SU-DHL-6 (cell line): Measurements from ENCODE around the gene CRTAP.
"Not testable (repeated sequence)": the region's sequence is repeated elsewhere in the genome, so short reads cannot be mapped to it uniquely, and the experiment has no call there.

Experiments used
- H2AFZ ChIP-seq: fragments of 200-600 bp; sonication (generic); 2 replicates; pipeline ENCODE4 v1.6.1; 2014; ENCODE audit warnings: low read depth, mild to moderate bottlenecking, moderate library complexity, mixed read lengths, antibody characterized with exemption, low read length; ENCODE audit not compliant: severe bottlenecking
- H3F3A ChIP-seq: fragments of 200-600 bp; shearing (Covaris generic); 2 replicates; pipeline ENCODE4 v1.6.0; 2016; ENCODE audit warnings: antibody characterized with exemption, mild to moderate bottlenecking; ENCODE audit not compliant: insufficient read depth
- H3K27ac ChIP-seq: fragments of 200-600 bp; sonication (generic); 2 replicates; pipeline ENCODE4 v1.5.1; 2016; ENCODE audit warnings: low read depth, mild to moderate bottlenecking, low read length, moderate library complexity, mixed read lengths
- H3K27me3 ChIP-seq: fragments of 200-600 bp; sonication (generic), shearing (Covaris generic); 2 replicates; pipeline ENCODE4 v1.6.0; 2014; ENCODE audit warnings: mild to moderate bottlenecking, low read length
- H3K36me3 ChIP-seq: fragments of 200-600 bp; sonication (generic); 2 replicates; pipeline ENCODE4 v1.6.1; 2014; ENCODE audit warnings: mild to moderate bottlenecking, low read length, mixed read lengths
- H3K4me2 ChIP-seq: fragments of 300-600, 200-600 bp; shearing (Covaris generic), sonication (generic); 2 replicates; pipeline ENCODE4 v1.6.0; 2014; ENCODE audit warnings: low read length, low read depth, mild to moderate bottlenecking; ENCODE audit not compliant: poor library complexity, severe bottlenecking
- H3K4me3 ChIP-seq: fragments of 200-600 bp; sonication (generic); 2 replicates; pipeline ENCODE4 v1.5.1; 2014; ENCODE audit warnings: antibody characterized with exemption, low read length, mild to moderate bottlenecking, mixed read lengths; ENCODE audit not compliant: insufficient read depth, poor library complexity, severe bottlenecking
- H3K79me2 ChIP-seq: fragments of 200-600 bp; sonication (generic); 2 replicates; pipeline ENCODE4 v1.6.1; 2014; ENCODE audit warnings: mild to moderate bottlenecking, low read length, moderate library complexity; ENCODE audit not compliant: insufficient read depth
- H3K9ac ChIP-seq: fragments of 200-600 bp; sonication (generic); 2 replicates; pipeline ENCODE4 v1.7.0; 2014; ENCODE audit warnings: mild to moderate bottlenecking, low read length
- H3K9me2 ChIP-seq: fragments of 200-600 bp; sonication (generic); replicated peaks from 2 replicates; pipeline ENCODE4 v1.6.1; 2014; ENCODE audit warnings: low read length; ENCODE audit not compliant: insufficient read depth
- H3K9me3 ChIP-seq: fragments of 200-600 bp; sonication (generic); 2 replicates; pipeline ENCODE4 v1.6.1; 2014; ENCODE audit warnings: low read length, mixed read lengths; ENCODE audit not compliant: insufficient read depth
- H4K20me1 ChIP-seq: fragments of 200-600 bp; sonication (generic); 2 replicates; pipeline ENCODE4 v1.6.1; 2014; ENCODE audit warnings: low read depth, mild to moderate bottlenecking, antibody characterized with exemption, low read length, moderate library complexity, mixed read lengths
- EZH2phosphoT487 ChIP-seq: fragments of 200-600 bp; sonication (generic), shearing (Covaris generic); conservative IDR thresholded peaks from 2 replicates; pipeline ENCODE4 v1.6.1; 2018; ENCODE audit warnings: mild to moderate bottlenecking, antibody characterized with exemption, low read length, moderate library complexity, mixed read lengths
- TF ChIP-seq, protein P1 (sequence below): fragments of 200-600 bp; sonication (generic); IDR thresholded peaks from one replicate; pipeline ENCODE4 v1.5.1; 2017; ENCODE audit warnings: antibody characterized with exemption, mild to moderate bottlenecking, low read length, moderate library complexity; ENCODE audit not compliant: insufficient read depth, poor library complexity, severe bottlenecking

The CRTAP gene

DNA sequence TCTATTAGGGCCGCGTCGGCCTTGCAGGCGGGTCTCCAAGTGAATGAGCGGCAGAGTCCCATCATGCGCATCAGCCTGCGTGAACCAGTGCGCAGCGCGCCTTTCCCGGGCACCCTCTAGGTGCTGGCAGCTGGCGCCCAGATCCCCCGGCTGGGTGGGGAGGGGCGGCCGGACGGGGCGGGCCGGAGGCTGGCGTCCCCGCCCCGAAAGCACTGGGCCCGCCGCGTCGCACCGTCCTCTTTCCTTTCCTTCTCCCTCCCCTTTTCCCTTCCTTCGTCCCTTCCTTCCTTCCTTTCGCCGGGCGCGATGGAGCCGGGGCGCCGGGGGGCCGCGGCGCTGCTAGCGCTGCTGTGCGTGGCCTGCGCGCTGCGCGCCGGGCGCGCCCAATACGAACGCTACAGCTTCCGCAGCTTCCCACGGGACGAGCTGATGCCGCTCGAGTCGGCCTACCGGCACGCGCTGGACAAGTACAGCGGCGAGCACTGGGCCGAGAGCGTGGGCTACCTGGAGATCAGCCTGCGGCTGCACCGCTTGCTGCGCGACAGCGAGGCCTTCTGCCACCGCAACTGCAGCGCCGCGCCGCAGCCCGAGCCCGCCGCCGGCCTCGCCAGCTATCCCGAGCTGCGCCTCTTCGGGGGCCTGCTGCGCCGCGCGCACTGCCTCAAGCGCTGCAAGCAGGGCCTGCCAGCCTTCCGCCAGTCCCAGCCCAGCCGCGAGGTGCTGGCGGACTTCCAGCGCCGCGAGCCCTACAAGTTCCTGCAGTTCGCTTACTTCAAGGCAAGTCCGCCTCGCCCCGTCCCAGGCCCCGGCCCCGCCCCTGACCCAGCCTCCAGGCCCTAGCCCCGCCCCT, at the start of gene CRTAP:
Gene CRTAP (plus strand): TSS at position 243 of the 850 bp plus-strand sequence. CDS start 64 bp downstream, at position 307.
- Histone ChIP-seq H3F3A (peaks cover 10% of the 10 kb centered on the region; the same call in 1 of the 2 replicates), H3K9ac (peak within 1 kb of the TSS; percentile 76), H3K9me2 (no peaks in the 10 kb centered on the region), H3K27ac (peak within 1 kb of the TSS; percentile 67), H3K79me2 (no peaks in the 10 kb centered on the region), H3K4me2 (peak within 1 kb of the TSS; percentile 89), H4K20me1 (no peaks in the 10 kb centered on the region), H3K36me3 (no peaks in the 10 kb centered on the region), H3K4me3 (peak within 1 kb of the TSS; percentile 74), H3K27me3 (no peaks in the 10 kb centered on the region), H2AFZ (peak within 1 kb of the TSS; percentile 97), H3K9me3 (no peaks in the 10 kb centered on the region)
- TF ChIP-seq, protein P1, sequence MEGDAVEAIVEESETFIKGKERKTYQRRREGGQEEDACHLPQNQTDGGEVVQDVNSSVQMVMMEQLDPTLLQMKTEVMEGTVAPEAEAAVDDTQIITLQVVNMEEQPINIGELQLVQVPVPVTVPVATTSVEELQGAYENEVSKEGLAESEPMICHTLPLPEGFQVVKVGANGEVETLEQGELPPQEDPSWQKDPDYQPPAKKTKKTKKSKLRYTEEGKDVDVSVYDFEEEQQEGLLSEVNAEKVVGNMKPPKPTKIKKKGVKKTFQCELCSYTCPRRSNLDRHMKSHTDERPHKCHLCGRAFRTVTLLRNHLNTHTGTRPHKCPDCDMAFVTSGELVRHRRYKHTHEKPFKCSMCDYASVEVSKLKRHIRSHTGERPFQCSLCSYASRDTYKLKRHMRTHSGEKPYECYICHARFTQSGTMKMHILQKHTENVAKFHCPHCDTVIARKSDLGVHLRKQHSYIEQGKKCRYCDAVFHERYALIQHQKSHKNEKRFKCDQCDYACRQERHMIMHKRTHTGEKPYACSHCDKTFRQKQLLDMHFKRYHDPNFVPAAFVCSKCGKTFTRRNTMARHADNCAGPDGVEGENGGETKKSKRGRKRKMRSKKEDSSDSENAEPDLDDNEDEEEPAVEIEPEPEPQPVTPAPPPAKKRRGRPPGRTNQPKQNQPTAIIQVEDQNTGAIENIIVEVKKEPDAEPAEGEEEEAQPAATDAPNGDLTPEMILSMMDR: no peak
- no peak for TF ChIP-seq EZH2phosphoT487

- Histone ChIP-seq H3F3A (no peaks in the 10 kb centered on the region), H3K9ac (no peak overlapping the region), H3K36me3 (no peaks in the 10 kb centered on the region), H2AFZ (no peak overlapping the region), H3K9me2 (no peaks in the 10 kb centered on the region), H3K4me3 (no peak overlapping the region), H4K20me1 (no peaks in the 10 kb centered on the region), H3K27me3 (no peaks in the 10 kb centered on the region), H3K9me3 (no peaks in the 10 kb centered on the region), H3K27ac (no peak overlapping the region), H3K4me2 (no peak overlapping the region), H3K79me2 (no peaks in the 10 kb centered on the region)
- TF ChIP-seq, protein P1: peak; percentile 62
- no peak for TF ChIP-seq EZH2phosphoT487
Observed at GRCh38 chr3:33064929-33065328, 48.9 kb upstream of the CRTAP start.

DNA sequence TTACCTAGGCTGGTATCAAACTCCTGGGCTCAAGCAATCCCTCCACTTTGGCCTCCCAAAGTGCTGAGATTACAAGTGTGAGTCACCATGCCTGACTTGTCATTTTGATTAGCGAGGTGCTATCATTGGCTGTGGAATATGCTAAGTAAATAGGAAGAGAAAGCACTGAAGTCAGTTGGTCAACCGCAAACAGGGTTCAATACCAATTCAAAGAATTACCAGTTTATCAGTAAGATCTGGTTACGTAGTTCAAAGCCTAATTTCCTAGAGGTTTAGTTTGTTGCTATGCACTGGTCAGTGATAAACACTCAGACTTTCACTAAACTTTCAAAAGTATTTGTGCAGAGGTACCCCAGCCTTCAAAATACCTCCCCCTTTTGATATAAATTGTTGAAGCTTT, 46.3 kb upstream of the CRTAP start:
- H3K9ac ChIP-seq: no peak overlapping the region
- no peaks in the 10 kb centered on the region for H3F3A ChIP-seq
- no peak overlapping the region for H2AFZ ChIP-seq
- no peaks in the 10 kb centered on the region for H3K9me3 ChIP-seq
- no peaks in the 10 kb centered on the region for H3K79me2 ChIP-seq
- H3K4me3 ChIP-seq: no peak overlapping the region
- no peaks in the 10 kb centered on the region for H3K36me3 ChIP-seq
- H3K27ac ChIP-seq: no peak overlapping the region
- H3K4me2 ChIP-seq: no peak overlapping the region
- H3K9me2 ChIP-seq: no peaks in the 10 kb centered on the region
- TF ChIP-seq, protein P1: no peak
- TF ChIP-seq EZH2phosphoT487: no peak
- no peaks in the 10 kb centered on the region for H3K27me3 ChIP-seq
- no peaks in the 10 kb centered on the region for H4K20me1 ChIP-seq

GRCh38 chr3:33069862-33070261, 44.0 kb upstream of the CRTAP start:
- H3K27me3 ChIP-seq, H2AFZ ChIP-seq, H3K36me3 ChIP-seq, H3K4me2 ChIP-seq, H3K9me3 ChIP-seq, H3K27ac ChIP-seq, H3K79me2 ChIP-seq, H3K4me3 ChIP-seq, H3K9me2 ChIP-seq, H3F3A ChIP-seq, H3K9ac ChIP-seq, H4K20me1 ChIP-seq: not testable (repeated sequence)
